ENCODE measurements around the gene FARP2. TPM values are rescaled to one million over a fixed set of nuclear protein-coding genes. Genes with fewer than 3 reads are reported as not detected.

Gene FARP2
- total RNA-seq, 1 experiment from 2014 or later = 29.9 TPM

DNA sequence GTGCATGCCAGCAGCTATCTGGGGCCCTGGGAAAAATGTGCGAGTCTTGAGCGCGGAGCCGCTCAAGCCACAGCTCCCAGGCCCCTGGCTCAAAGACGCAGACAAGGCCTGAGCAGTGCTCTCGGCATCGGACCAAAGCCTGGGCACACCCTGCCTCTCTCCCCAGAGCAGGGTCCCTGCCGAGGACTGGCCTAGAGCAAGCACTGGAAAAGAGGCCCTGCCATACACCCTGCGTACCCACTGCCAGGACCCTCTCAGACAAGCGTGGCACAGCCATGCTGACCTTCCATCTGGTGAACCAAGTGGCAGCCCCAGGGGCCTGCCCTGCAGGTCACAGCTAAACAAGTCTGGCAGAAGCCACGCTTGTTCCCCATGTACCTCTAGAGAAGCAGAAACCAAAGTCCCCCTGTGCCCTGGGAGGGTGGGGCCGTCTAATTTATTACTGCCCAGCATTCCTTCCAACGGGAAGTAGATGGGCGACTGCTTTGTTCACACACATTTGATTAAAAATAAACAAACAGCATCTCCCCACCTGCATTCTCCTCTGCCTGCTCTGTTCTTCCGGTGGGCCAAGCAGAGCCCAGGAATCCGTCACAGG is 138.3 kb downstream of the FARP2 start:
- TF ChIP-seq EZH2 (IDR thresholded peaks at IDR 0.05; ENCODE audit: low read length, unreplicated experiment) = no peak
- H2AFZ ChIP-seq (ENCODE audit: low read length) = no peak overlapping the region
- ChIA-PET POLR2A (ENCODE audit: unreplicated experiment) (no interaction called here), CTCF (no interaction called here)
- H3K9ac ChIP-seq (ENCODE audit: low read length) = no peak overlapping the region
- H3K4me1 ChIP-seq (ENCODE audit: insufficient read depth, low read length) = no peaks in the 10 kb centered on the region
- no peak for DNase-seq
- intact Hi-C loops (cut with micrococcal nuclease) = no loop called here
- H3K27ac ChIP-seq (ENCODE audit: low read length) = no peak overlapping the region
- H3K27me3 ChIP-seq (ENCODE audit: low read length) = no peaks in the 10 kb centered on the region
- no peaks in the 10 kb centered on the region for H3K79me2 ChIP-seq (ENCODE audit: low read length)
- H3K9me2 ChIP-seq (replicated peaks; ENCODE audit: low read length) = no peaks in the 10 kb centered on the region
- no peaks in the 10 kb centered on the region for H3K9me3 ChIP-seq (ENCODE audit: low read length)
- H4K20me1 ChIP-seq (ENCODE audit: low read length) = no peaks in the 10 kb centered on the region
- no peak overlapping the region for H3K4me2 ChIP-seq (ENCODE audit: low read length)
- no peaks in the 10 kb centered on the region for H3F3A ChIP-seq (ENCODE audit: low read length, unreplicated experiment)
- ATAC-seq = no peak
- no TSS peak for BruUV-seq (replicated peaks)
- H3K4me3 ChIP-seq (ENCODE audit: low read length) = no peak overlapping the region
- H3K36me3 ChIP-seq (ENCODE audit: low read depth, low read length) = 0 out of 2 replicates have a peak, but pooled peaks cover 10% of the 10 kb centered on the region

DNA sequence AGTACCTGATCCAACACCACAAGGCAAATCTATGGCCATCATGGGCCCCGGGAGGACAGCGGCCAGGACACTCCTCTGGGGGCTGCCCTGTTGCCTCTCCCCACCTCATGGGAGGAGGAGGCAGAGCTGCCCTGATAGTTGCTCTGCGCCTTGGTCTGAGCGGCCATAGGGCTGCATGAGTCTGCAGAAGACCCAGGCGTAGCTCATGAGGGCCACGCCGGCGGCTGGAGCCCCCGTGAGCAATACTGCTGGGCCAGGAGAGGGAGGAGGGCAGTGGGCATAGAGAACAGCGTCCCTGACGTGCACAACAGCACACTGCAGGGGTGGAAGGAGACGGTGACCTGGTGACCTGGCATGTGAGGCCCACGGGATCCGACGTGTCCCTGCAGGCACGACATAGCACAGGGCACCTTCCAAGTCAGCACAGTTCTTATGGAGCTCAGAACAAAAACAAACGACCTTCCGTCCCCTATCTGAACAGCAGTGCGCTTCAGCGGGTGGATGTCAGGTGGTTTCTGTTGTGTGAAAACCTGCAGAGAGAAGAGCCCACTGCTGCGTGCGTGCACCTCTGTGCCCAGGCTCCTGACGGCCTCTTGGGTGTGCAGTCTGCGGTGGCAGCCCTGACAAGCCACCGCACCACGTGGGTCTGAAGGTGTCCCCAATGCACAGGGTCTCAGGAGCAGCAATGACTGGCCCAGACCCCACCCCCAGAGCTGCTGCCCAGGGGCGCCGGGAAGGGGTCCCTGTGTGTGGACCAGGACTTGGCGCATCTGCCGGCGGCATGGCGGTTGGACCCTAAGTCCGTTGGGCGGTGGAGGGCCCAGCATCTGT is 139.3 kb downstream of the FARP2 start:
- no TSS peak for BruUV-seq (replicated peaks)

DNA sequence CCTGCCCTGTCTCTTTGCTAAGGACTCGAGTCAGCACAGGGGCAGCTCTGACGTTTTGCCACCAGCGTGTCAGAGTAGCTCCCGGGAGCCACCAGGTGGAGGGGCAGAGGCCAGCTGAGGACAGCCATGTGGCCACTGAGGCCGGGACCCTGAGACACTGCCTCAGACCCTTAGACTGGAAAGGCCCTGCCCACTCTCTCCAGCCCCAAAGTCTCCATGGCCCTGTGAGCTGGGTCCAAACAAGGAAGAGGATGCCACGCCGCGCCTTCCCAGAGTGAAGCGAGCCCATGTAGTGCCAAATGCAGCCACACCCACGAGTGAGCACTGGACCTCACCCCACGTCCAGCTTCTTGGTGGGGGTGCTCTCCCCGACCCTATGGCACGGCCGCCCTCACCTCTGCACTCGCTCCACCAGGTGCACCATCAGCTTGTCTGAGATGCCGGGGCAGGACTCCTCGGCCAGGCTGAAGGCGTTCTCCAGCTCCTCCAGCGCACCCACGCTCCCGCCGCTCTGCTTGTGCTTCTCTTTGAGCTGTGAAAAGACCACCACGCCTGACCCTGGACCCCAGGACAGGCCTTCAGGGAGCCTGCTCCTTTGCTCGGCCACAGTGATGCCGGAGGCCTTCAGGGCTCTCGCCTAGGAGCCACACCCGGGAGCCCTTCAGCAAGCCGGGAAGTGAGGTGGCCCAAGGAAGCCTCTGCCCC is 140.1 kb downstream of the FARP2 start:
- Histone ChIP-seq H3K79me2 (ENCODE audit: low read length) (peaks cover 8% of the 10 kb centered on the region; the same call in 1 of the 2 replicates), H3K36me3 (ENCODE audit: low read depth, low read length) (0 out of 2 replicates have a peak, but pooled peaks cover 10% of the 10 kb centered on the region), H3K9me3 (ENCODE audit: low read length) (no peaks in the 10 kb centered on the region), H3K9ac (ENCODE audit: low read length) (no peak overlapping the region), H3K4me3 (ENCODE audit: low read length) (no peak overlapping the region), H3K27ac (ENCODE audit: low read length) (no peak overlapping the region), H3K4me2 (ENCODE audit: low read length) (no peak overlapping the region), H3F3A (ENCODE audit: low read length, unreplicated experiment) (no peaks in the 10 kb centered on the region), H3K4me1 (ENCODE audit: insufficient read depth, low read length) (no peaks in the 10 kb centered on the region), H3K27me3 (ENCODE audit: low read length) (no peaks in the 10 kb centered on the region), H3K9me2 (replicated peaks; ENCODE audit: low read length) (no peaks in the 10 kb centered on the region), H4K20me1 (ENCODE audit: low read length) (no peaks in the 10 kb centered on the region), H2AFZ (ENCODE audit: low read length) (no peak overlapping the region)
- intact Hi-C loops (cut with micrococcal nuclease) = no loop called here
- TF ChIP-seq EZH2 (IDR thresholded peaks at IDR 0.05; ENCODE audit: low read length, unreplicated experiment) (no peak), EZH2phosphoT487 (IDR thresholded peaks at IDR 0.05; ENCODE audit: borderline replicate concordance, low read length) (no peak)
- TF ChIP-seq, protein P1, sequence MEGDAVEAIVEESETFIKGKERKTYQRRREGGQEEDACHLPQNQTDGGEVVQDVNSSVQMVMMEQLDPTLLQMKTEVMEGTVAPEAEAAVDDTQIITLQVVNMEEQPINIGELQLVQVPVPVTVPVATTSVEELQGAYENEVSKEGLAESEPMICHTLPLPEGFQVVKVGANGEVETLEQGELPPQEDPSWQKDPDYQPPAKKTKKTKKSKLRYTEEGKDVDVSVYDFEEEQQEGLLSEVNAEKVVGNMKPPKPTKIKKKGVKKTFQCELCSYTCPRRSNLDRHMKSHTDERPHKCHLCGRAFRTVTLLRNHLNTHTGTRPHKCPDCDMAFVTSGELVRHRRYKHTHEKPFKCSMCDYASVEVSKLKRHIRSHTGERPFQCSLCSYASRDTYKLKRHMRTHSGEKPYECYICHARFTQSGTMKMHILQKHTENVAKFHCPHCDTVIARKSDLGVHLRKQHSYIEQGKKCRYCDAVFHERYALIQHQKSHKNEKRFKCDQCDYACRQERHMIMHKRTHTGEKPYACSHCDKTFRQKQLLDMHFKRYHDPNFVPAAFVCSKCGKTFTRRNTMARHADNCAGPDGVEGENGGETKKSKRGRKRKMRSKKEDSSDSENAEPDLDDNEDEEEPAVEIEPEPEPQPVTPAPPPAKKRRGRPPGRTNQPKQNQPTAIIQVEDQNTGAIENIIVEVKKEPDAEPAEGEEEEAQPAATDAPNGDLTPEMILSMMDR (conservative IDR thresholded peaks at IDR 0.05; ENCODE audit: low read depth, low read length) = no peak
- CTCF ChIA-PET = no interaction called here
- DNase-seq (no peak), ATAC-seq (no peak)
- BruUV-seq (replicated peaks) = no TSS peak
- POLR2A ChIA-PET (ENCODE audit: unreplicated experiment) = no interaction called here

More for the DNA sequence above, 139.3 kb downstream of the FARP2 start:
- H3K9me2 ChIP-seq (replicated peaks; ENCODE audit: low read length) = no peaks in the 10 kb centered on the region
- TF ChIP-seq EZH2 (IDR thresholded peaks at IDR 0.05; ENCODE audit: low read length, unreplicated experiment) = no peak
- no peak for TF ChIP-seq EZH2phosphoT487 (IDR thresholded peaks at IDR 0.05; ENCODE audit: borderline replicate concordance, low read length)
- TF ChIP-seq, protein P1 (conservative IDR thresholded peaks at IDR 0.05; ENCODE audit: low read depth, low read length) = no peak
- H4K20me1 ChIP-seq (ENCODE audit: low read length) = no peaks in the 10 kb centered on the region
- H3F3A ChIP-seq (ENCODE audit: low read length, unreplicated experiment) = no peaks in the 10 kb centered on the region
- H3K27ac ChIP-seq (ENCODE audit: low read length) = no peak overlapping the region
- H3K79me2 ChIP-seq (ENCODE audit: low read length) = 0 out of 2 replicates have a peak, but pooled peaks cover under 1% of the 10 kb centered on the region
- no peaks in the 10 kb centered on the region for H3K4me1 ChIP-seq (ENCODE audit: insufficient read depth, low read length)
- CTCF ChIA-PET = no interaction called here
- no peak overlapping the region for H3K4me3 ChIP-seq (ENCODE audit: low read length)
- POLR2A ChIA-PET (ENCODE audit: unreplicated experiment) = no interaction called here
- no peak overlapping the region for H3K9ac ChIP-seq (ENCODE audit: low read length)
- no peaks in the 10 kb centered on the region for H3K27me3 ChIP-seq (ENCODE audit: low read length)
- ATAC-seq = no peak
- intact Hi-C loops (cut with micrococcal nuclease) = no loop called here
- no peak overlapping the region for H2AFZ ChIP-seq (ENCODE audit: low read length)
- no peak for DNase-seq
- H3K9me3 ChIP-seq (ENCODE audit: low read length) = no peaks in the 10 kb centered on the region
- 0 out of 2 replicates have a peak, but pooled peaks cover 10% of the 10 kb centered on the region for H3K36me3 ChIP-seq (ENCODE audit: low read depth, low read length)
- no peak overlapping the region for H3K4me2 ChIP-seq (ENCODE audit: low read length)

All from PC-3 (cell line).